Measurements from ENCODE around the gene CD200. TPM values are rescaled to one million over a fixed set of nuclear protein-coding genes. Genes with fewer than 3 reads are reported as not detected.

The CD200 gene
- total RNA-seq, 2 donors from 2014 or later = 2.0 to 2.6 TPM

DNA sequence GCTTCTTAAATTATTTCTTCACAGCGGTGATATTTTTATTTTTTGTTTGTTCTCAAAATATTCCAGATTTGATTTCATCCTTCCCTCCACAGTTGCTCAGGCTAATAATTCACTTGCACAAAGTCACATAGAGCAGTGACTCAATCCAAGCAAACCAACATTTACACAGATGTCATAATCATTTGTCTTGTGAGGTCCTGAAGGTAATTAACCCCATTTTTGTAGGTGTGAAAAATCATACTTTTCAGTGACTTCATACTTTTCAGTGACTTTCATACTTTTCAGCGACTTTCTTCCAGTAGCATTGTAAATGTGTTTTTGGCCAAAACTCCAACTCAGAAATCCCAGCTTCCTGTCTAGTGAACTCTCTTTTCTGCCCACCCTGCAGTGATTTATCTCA is 32.1 kb downstream of the CD200 start:
- no peak for TF ChIP-seq POLR2A (IDR thresholded peaks at IDR 0.05)
- TF ChIP-seq, protein P1, sequence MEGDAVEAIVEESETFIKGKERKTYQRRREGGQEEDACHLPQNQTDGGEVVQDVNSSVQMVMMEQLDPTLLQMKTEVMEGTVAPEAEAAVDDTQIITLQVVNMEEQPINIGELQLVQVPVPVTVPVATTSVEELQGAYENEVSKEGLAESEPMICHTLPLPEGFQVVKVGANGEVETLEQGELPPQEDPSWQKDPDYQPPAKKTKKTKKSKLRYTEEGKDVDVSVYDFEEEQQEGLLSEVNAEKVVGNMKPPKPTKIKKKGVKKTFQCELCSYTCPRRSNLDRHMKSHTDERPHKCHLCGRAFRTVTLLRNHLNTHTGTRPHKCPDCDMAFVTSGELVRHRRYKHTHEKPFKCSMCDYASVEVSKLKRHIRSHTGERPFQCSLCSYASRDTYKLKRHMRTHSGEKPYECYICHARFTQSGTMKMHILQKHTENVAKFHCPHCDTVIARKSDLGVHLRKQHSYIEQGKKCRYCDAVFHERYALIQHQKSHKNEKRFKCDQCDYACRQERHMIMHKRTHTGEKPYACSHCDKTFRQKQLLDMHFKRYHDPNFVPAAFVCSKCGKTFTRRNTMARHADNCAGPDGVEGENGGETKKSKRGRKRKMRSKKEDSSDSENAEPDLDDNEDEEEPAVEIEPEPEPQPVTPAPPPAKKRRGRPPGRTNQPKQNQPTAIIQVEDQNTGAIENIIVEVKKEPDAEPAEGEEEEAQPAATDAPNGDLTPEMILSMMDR (IDR thresholded peaks at IDR 0.05) = no peak
- no peak for ATAC-seq
- H3K4me3 ChIP-seq = no peak overlapping the region
- H3K27ac ChIP-seq = no peak overlapping the region
- H3K4me1 ChIP-seq = no peaks in the 10 kb centered on the region
- 45 to 60% methylated on average over 2 of the region's 2 CpGs for WGBS, 2 donors
- no peaks in the 10 kb centered on the region for H3K36me3 ChIP-seq (replicated peaks in 1 of 2; ENCODE audit: insufficient read depth in 1 of 2, low read depth in 2 of 2)
- intact Hi-C loops (cut with DNase I) = no loop called here
- no peak for DNase-seq
- no peaks in the 10 kb centered on the region for H3K27me3 ChIP-seq
- no peaks in the 10 kb centered on the region for H3K9me3 ChIP-seq

DNA sequence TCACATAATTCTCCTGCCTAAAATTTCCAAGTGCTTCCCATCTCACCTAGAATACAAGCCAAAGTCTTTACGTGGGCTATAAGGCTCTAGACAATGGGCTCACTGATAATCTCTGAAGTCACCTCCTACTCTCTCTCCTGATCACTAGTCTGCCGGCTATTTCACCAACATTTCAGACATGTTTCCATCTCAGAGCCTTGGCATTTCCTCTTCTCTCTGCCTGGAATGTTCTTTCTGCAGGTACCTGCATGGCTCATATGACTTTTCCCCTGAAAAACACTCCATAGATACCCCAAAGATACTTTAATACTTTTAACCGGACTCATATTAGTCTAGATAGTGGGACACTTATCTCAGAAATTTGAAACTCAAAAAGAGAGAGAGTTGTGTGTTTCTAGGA is 32.7 kb downstream of the CD200 start:
- H3K27ac ChIP-seq = no peak overlapping the region
- no peaks in the 10 kb centered on the region for H3K9me3 ChIP-seq
- no peaks in the 10 kb centered on the region for H3K27me3 ChIP-seq
- 50 to 60% methylated on average over 3 of the region's 3 CpGs for WGBS, 2 donors
- ATAC-seq (no peak), DNase-seq (no peak)
- H3K36me3 ChIP-seq (replicated peaks in 1 of 2; ENCODE audit: insufficient read depth in 1 of 2, low read depth in 2 of 2) = no peaks in the 10 kb centered on the region
- TF ChIP-seq POLR2A (IDR thresholded peaks at IDR 0.05) = no peak
- TF ChIP-seq, protein P1 (IDR thresholded peaks at IDR 0.05) = no peak
- no peaks in the 10 kb centered on the region for H3K4me1 ChIP-seq
- no peak overlapping the region for H3K4me3 ChIP-seq
- intact Hi-C loops (cut with DNase I) = no loop called here

DNA sequence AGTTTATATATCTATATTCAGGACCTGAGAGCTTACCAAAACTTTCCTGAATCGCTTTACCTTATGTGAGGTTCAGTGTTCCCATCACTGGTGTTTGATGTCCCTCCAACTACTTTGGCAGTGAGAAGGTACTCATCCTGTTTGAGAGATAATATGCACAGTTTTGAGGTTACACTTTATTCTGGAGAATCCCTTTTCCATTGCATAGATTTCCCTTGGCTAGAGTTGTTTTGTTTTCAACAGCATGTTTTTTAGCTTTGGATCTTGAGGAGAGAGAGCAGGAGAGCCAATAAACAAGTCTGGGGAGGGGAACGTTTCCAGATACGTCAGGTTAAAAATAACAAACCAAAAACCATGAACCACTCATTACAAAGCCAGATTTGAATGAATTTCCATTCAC is 33.6 kb downstream of the CD200 start:
- TF ChIP-seq POLR2A (IDR thresholded peaks at IDR 0.05) = no peak
- TF ChIP-seq, protein P1 (IDR thresholded peaks at IDR 0.05) = no peak

DNA sequence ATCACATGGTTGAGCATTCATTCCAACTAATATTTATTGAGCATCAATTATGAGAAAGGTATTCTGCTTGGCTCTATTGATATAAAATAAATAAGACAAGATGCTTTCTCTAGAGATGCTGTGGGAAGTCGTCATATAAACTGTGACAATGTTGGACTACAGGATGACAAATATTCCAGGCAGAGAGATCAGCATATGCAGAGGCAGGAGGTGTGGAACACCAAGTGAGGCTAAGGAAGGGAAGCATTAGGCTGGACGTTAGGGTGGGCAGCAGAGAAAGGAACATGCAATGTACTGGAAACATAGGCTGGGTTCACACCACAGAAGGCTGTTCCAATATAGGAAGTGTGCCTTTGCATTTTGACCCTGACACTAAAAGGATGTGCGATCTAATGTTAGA is 38.6 kb downstream of the CD200 start:
- DNase-seq (no peak), ATAC-seq (no peak)
- intact Hi-C loops (cut with DNase I) = no loop called here
- Histone ChIP-seq H3K36me3 (replicated peaks in 1 of 2; ENCODE audit: insufficient read depth in 1 of 2, low read depth in 2 of 2) (no peaks in the 10 kb centered on the region), H3K9me3 (no peaks in the 10 kb centered on the region), H3K4me1 (no peaks in the 10 kb centered on the region), H3K4me3 (no peak overlapping the region), H3K27me3 (no peaks in the 10 kb centered on the region), H3K27ac (no peak overlapping the region)
- 57 to 62% methylated on average over 3 of the region's 3 CpGs for WGBS, 2 donors
- TF ChIP-seq, protein P1 (IDR thresholded peaks at IDR 0.05) = no peak
- TF ChIP-seq POLR2A (IDR thresholded peaks at IDR 0.05) = no peak

More for the DNA sequence above, 33.6 kb downstream of the CD200 start:
- Histone ChIP-seq H3K27me3 (no peaks in the 10 kb centered on the region), H3K36me3 (replicated peaks in 1 of 2; ENCODE audit: insufficient read depth in 1 of 2, low read depth in 2 of 2) (no peaks in the 10 kb centered on the region), H3K9me3 (no peaks in the 10 kb centered on the region), H3K4me3 (no peak overlapping the region), H3K4me1 (no peaks in the 10 kb centered on the region), H3K27ac (no peak overlapping the region)
- intact Hi-C loops (cut with DNase I) = no loop called here
- WGBS, 2 donors = 67 to 80% methylated on average over 3 of the region's 3 CpGs
- ATAC-seq (no peak), DNase-seq (no peak)

DNA sequence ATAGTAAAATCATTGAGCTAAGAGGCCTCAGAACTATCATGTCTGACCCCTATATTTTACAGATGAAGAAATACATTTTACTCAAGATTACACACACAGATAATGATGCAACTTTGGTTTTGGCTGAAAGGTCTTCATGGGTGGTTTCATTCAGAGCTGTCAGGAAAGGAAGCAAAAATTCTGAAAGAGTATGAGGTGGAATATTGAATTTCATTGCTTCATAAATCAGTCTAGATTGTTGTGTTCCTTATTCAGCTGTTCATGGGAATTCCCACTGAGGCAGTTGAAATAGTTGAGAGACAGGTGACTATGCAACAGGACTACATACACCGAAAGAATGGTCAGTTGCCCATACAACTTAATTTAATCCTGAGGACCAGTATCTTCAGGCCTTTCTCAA is 39.4 kb downstream of the CD200 start:
- ATAC-seq (no peak), DNase-seq (no peak)
- H3K4me3 ChIP-seq = no peak overlapping the region
- H3K27ac ChIP-seq = no peak overlapping the region
- no peaks in the 10 kb centered on the region for H3K9me3 ChIP-seq
- H3K36me3 ChIP-seq (replicated peaks in 1 of 2; ENCODE audit: insufficient read depth in 1 of 2, low read depth in 2 of 2) = no peaks in the 10 kb centered on the region
- TF ChIP-seq POLR2A (IDR thresholded peaks at IDR 0.05) = no peak
- TF ChIP-seq, protein P1 (IDR thresholded peaks at IDR 0.05) = no peak
- intact Hi-C loops (cut with DNase I) = no loop called here
- WGBS, 2 donors = 83 to 100% methylated on average over 1 of the region's 1 CpG
- H3K27me3 ChIP-seq = no peaks in the 10 kb centered on the region
- no peaks in the 10 kb centered on the region for H3K4me1 ChIP-seq

Data from body of pancreas (tissue), 4 donors.